Stimulated activated CD8-positive, alpha-beta memory T cell treated with anti-CD3 and anti-CD28 coated beads, Interleukin-4, amount 100 ng/mL, for 4 hours (primary cell): ENCODE data around the gene MID2.
"Not testable (repeated sequence)": the region's sequence is repeated elsewhere in the genome, so short reads cannot be mapped to it uniquely, and the experiment has no call there.

ENCODE experiments used
- DNase-seq, 2 donors: peaks; one replicate each; pipeline ENCODE4 v3.0.0-alpha.2; 2020; ENCODE audit warnings: low read depth in 2 of 2, low spot score in 1 of 2

The MID2 gene

GRCh38 chrX:107940095-107940494 is 114.4 kb downstream of the MID2 start:
- DNase-seq: no peak

- not testable (repeated sequence) for DNase-seq
Observed at GRCh38 chrX:107955337-107955736, 129.7 kb downstream of the MID2 start.

GRCh38 chrX:107968623-107969022 is 143.0 kb downstream of the MID2 start:
- DNase-seq: no peak

- no peak for DNase-seq
Observed at GRCh38 chrX:107970073-107970472, 144.4 kb downstream of the MID2 start.

- DNase-seq: no peak
Observed at GRCh38 chrX:107971636-107972035, 146.0 kb downstream of the MID2 start.
